K562 (cell line): Measurements from ENCODE around the gene PFKP. TPM values are rescaled to one million over a fixed set of nuclear protein-coding genes. Genes with fewer than 3 reads are reported as not detected.

Source experiments
- ARNT ChIP-seq, 2 experiments: fragments of 450-650 bp; IDR thresholded peaks; 2 replicates each; pipeline ENCODE4 v1.6.1; 2016; ENCODE audit warnings: mild to moderate bottlenecking in 1 of 2
- CCNT2 ChIP-seq: IDR thresholded peaks from 2 replicates; pipeline ENCODE4 v1.6.1; 2011; ENCODE audit warnings: borderline replicate concordance, low read depth, mild to moderate bottlenecking, moderate library complexity, mixed read lengths, low read length; ENCODE audit not compliant: insufficient read length; ENCODE audit errors: extremely low read depth
- CREM ChIP-seq: IDR thresholded peaks from 2 replicates; pipeline ENCODE4 v1.6.1; 2014; ENCODE audit warnings: antibody characterized with exemption, low read depth
- CTBP1 ChIP-seq: fragments of 450-650 bp; IDR thresholded peaks from 2 replicates; pipeline ENCODE4 v1.6.1; 2016; ENCODE audit warnings: borderline replicate concordance
- CXXC5 ChIP-seq: fragments of 250-450 bp; sonication (Bioruptor Pico); IDR thresholded peaks from 2 replicates; pipeline ENCODE4 v1.8.0; 2022; ENCODE audit warnings: inconsistent platforms, mild to moderate bottlenecking, moderate library complexity
- ETS1 ChIP-seq: conservative IDR thresholded peaks from 2 replicates; pipeline ENCODE4 v1.6.1; 2011; ENCODE audit warnings: low read depth, mild to moderate bottlenecking, low read length; ENCODE audit not compliant: control insufficient read depth
- FOXP1 ChIP-seq: sonication (generic); formaldehyde crosslinking; IDR thresholded peaks from 2 replicates; pipeline ENCODE4 v1.8.0; 2022; ENCODE audit warnings: mild to moderate bottlenecking, missing genetic modification reagents
- GATAD2B ChIP-seq: fragments of 450-650 bp; IDR thresholded peaks from 2 replicates; pipeline ENCODE4 v1.6.1; 2017; ENCODE audit warnings: mild to moderate bottlenecking, borderline replicate concordance
- HDAC2 ChIP-seq: fragments of 450-650 bp; IDR thresholded peaks from 2 replicates; pipeline ENCODE4 v1.6.1; 2016; ENCODE audit warnings: mild to moderate bottlenecking
- HMGN3 ChIP-seq: IDR thresholded peaks from 2 replicates; pipeline ENCODE4 v1.6.1; 2011; ENCODE audit warnings: borderline replicate concordance, low read depth, mild to moderate bottlenecking, mixed read lengths, low read length; ENCODE audit not compliant: insufficient read length; ENCODE audit errors: extremely low read depth
- MAZ ChIP-seq, 2 experiments: fragments of 450-650 bp in 1 of 2; sonication (generic) in 1 of 2; formaldehyde crosslinking; IDR thresholded peaks in 1 of 2; conservative IDR thresholded peaks in 1 of 2; 2 replicates each; pipeline versions ENCODE4 v1.4.0 to v1.5.0; 2020; ENCODE audit warnings: mild to moderate bottlenecking in 1 of 2, missing genetic modification reagents in 1 of 2
- NCOA2 ChIP-seq, 2 experiments: fragments of 450-650 bp; IDR thresholded peaks; 2 replicates each; pipeline ENCODE4 v1.6.1; 2018; ENCODE audit warnings: mild to moderate bottlenecking in 2 of 2, moderate library complexity in 1 of 2; ENCODE audit not compliant: partially characterized antibody in 2 of 2
- NR0B1 ChIP-seq: fragments of 450-650 bp; IDR thresholded peaks from one replicate; pipeline ENCODE4 v1.6.1; 2018; ENCODE audit warnings: mild to moderate bottlenecking, moderate library complexity; ENCODE audit not compliant: partially characterized antibody
- PCBP1 ChIP-seq: fragments of 200-400 bp; formaldehyde crosslinking; IDR thresholded peaks from 2 replicates; pipeline ENCODE4 v1.6.1; 2018; ENCODE audit warnings: mild to moderate bottlenecking, low read depth, low read length; ENCODE audit not compliant: poor library complexity, severe bottlenecking
- RAD21 ChIP-seq, 2 experiments: fragments of 250-450 bp in 1 of 2; fragments of 450-650 bp in 1 of 2; sonication (Bioruptor Pico) in 1 of 2; formaldehyde crosslinking in 1 of 2; IDR thresholded peaks in 1 of 2; conservative IDR thresholded peaks in 1 of 2; 2 replicates each; pipeline versions ENCODE4 v1.4.0 to v1.8.0; 2020 to 2022; ENCODE audit warnings: mild to moderate bottlenecking in 2 of 2, moderate library complexity in 1 of 2
- RB1 ChIP-seq: fragments of 450-650 bp; IDR thresholded peaks from 2 replicates; pipeline ENCODE4 v1.6.1; 2017; ENCODE audit warnings: low read depth, mild to moderate bottlenecking
- RCOR1 ChIP-seq, 2 experiments: IDR thresholded peaks; 2 replicates each; pipeline ENCODE4 v1.6.1; 2012; ENCODE audit warnings: low read depth in 2 of 2, low read length in 2 of 2, borderline replicate concordance in 1 of 2, improper control_type of control experiment in 1 of 2
- SMARCA4 ChIP-seq: fragments of 450-650 bp; IDR thresholded peaks from 2 replicates; pipeline ENCODE4 v1.6.1; 2016
- TBP ChIP-seq: optimal IDR thresholded peaks from 2 replicates; pipeline ENCODE3; 2011; ENCODE audit warnings: low read depth, low read length, improper control_type of control experiment
- VEZF1 ChIP-seq: fragments of 200-800 bp; sonication (Bioruptor generic); IDR thresholded peaks from 2 replicates; pipeline ENCODE4 v1.6.1; 2017; ENCODE audit warnings: missing genetic modification characterization, missing compliant biosample characterization
- YY1 ChIP-seq, 3 experiments: IDR thresholded peaks; 2 replicates each; pipeline ENCODE4 v1.6.1; 2011; ENCODE audit warnings: low read length in 2 of 3, mild to moderate bottlenecking in 2 of 3, moderate library complexity in 2 of 3, borderline replicate concordance in 1 of 3, control low read depth in 1 of 3, low read depth in 1 of 3; ENCODE audit not compliant: insufficient read depth in 3 of 3, insufficient replicate concordance in 2 of 3, control insufficient read depth in 1 of 3, insufficient read length in 1 of 3; ENCODE audit errors: extremely low read depth in 1 of 3
- ZNF232 ChIP-seq: sonication (generic); formaldehyde crosslinking; IDR thresholded peaks from 2 replicates; pipeline ENCODE4 v1.8.0; 2022; ENCODE audit warnings: mild to moderate bottlenecking, missing genetic modification reagents
- ZNF79 ChIP-seq: fragments of 250-450 bp; sonication (Bioruptor Pico); IDR thresholded peaks from 2 replicates; pipeline ENCODE4 v1.4.0; 2020; ENCODE audit warnings: low read depth, mild to moderate bottlenecking, moderate library complexity
- polyA plus RNA-seq, 8 experiments: library from polyadenylated mRNA; depleted of rRNA in 4 of 8; stranded (reverse) in 5 of 8; unstranded in 3 of 8; fragments of >200 nt; fragmentation: Nextera tagmentation in 2 of 8; fragmentation: Illumina TruSeq in 1 of 8; extraction: Ambion mirVana in 2 of 8; extraction: Trizol in 1 of 8; gene quantifications; 2 replicates each; pipeline versions ENCODE4 v1.2.1 to v1.2.3, GENCODE V29; 2011 to 2014; ENCODE audit warnings: inconsistent platforms in 1 of 8, missing spikeins in 1 of 8
- total RNA-seq, 7 experiments: library from RNA; depleted of rRNA in 6 of 7; stranded (reverse); fragments of >200 nt in 6 of 7; fragmentation: Illumina TruSeq in 2 of 7; extraction: Trizol in 2 of 7; gene quantifications; 2 replicates each; pipeline versions ENCODE4 v1.2.1 to v1.2.3, GENCODE V29; 2011 to 2021; ENCODE audit warnings: low replicate concordance in 1 of 7

PFKP gene
- total and polyA plus RNA-seq, 9 of the 15 experiments (the other 6 are each of a cell fraction or from before 2014, with no cell fraction given), result 23.5 to 116 (median 62.1) TPM

- TF ChIP-seq CCNT2 (peak; percentile 21), RB1 (peak; percentile 75), TBP (peak; percentile 79), GATAD2B (peak; percentile 42; the same call in 1 of the 2 replicates), RCOR1 (IDR thresholded peaks at IDR 0.05; ENCODE audit: borderline replicate concordance in 1 of 2, low read depth in 2 of 2, low read length in 2 of 2) (0 out of 4 replicates have a peak, but pooled peaks of 1 of the 2 experiments have one; percentile 4), HDAC2 (peak; percentile 18; the same call in 1 of the 2 replicates), VEZF1 (CRISPR knock-in tag) (peak; percentile 95), NR0B1 (no peak), FOXP1 (no peak), ZNF79 (no peak), MAZ (CRISPR knock-in tag; conservative IDR thresholded peaks at IDR 0.05 in 1 of 2, IDR thresholded peaks at IDR 0.05 in 1 of 2) (peak; percentile 50 to 82), CREM (no peak), CXXC5 (CRISPR knock-in tag) (peak; percentile 64), ZNF232 (CRISPR knock-in tag) (no peak), NCOA2 (IDR thresholded peaks at IDR 0.05; ENCODE audit: partially characterized antibody in 2 of 2) (no peak), SMARCA4 (no peak), CTBP1 (peak; percentile 88), RAD21 (CRISPR knock-in tag; conservative IDR thresholded peaks at IDR 0.05 in 1 of 2, IDR thresholded peaks at IDR 0.05 in 1 of 2) (no peak), ARNT (IDR thresholded peaks at IDR 0.05) (no peak), ETS1 (0 out of 2 replicates have a peak, but pooled peaks have one; percentile 12), YY1 (IDR thresholded peaks at IDR 0.05; ENCODE audit: borderline replicate concordance in 1 of 3, control insufficient read depth in 1 of 3, extremely low read depth in 1 of 3, insufficient read depth in 3 of 3, insufficient read length in 1 of 3, insufficient replicate concordance in 2 of 3, low read depth in 1 of 3, low read length in 2 of 3) (peak in 2 of 3 experiments; percentile 8 to 50), PCBP1 (peak; percentile 91), HMGN3 (peak; percentile 6)
Measured at GRCh38 chr10:3067118-3067858, at the start of gene PFKP (continued).
